Measurements from ENCODE around the gene MYH14.

The MYH14 gene

GRCh38 chr19:50264483-50265186 is 61.2 kb downstream of the MYH14 start:
- no peak for DNase-seq

GRCh38 chr19:50266041-50266440 is 62.6 kb downstream of the MYH14 start:
- DNase-seq: no peak

DNA sequence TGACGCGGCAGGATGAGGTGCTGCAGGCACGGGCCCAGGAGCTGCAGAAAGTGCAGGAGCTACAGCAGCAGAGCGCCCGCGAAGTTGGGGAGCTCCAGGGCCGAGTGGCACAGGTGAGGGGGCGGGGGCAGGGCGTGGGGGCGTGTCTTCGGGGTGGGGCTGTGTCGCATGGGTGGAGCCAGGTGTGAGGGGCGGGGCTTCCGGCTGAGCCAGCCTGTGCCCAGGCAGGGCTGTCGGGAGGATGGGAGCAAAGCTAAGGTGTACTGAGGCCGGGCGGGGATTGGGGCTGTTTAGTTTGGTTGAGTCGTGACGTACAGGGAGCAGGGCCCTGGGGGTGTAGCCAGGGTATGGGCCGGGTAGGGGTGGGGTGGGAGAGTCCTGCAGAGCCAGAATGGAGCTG is 63.5 kb downstream of the MYH14 start:
- peak; percentile 16 to 52 for DNase-seq

- DNase-seq: no peak
Observed at GRCh38 chr19:50268041-50268440, 64.6 kb downstream of the MYH14 start.

- DNase-seq: no peak
Observed at GRCh38 chr19:50268501-50268900, 65.1 kb downstream of the MYH14 start.

DNA sequence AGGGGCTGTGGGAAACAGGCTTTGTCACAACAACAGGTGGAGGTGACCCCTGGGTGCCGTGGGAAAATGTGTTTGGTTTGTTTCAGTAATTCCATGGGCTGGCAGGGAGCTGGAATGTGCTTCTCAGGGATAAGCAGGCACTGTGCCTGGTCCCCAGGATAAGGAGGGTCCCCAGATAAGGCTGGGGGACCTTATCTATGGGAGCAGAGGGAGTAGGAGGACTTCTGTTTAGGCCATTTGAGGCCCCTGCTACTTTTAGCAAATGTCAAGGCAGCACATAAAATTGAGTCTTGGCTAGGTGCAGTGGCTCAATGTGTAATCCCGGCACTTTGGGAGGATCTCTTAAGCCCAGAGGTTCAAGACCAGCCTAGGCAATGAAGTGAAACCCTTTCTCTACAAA is 66.2 kb downstream of the MYH14 start:
- no peak for DNase-seq

DNA sequence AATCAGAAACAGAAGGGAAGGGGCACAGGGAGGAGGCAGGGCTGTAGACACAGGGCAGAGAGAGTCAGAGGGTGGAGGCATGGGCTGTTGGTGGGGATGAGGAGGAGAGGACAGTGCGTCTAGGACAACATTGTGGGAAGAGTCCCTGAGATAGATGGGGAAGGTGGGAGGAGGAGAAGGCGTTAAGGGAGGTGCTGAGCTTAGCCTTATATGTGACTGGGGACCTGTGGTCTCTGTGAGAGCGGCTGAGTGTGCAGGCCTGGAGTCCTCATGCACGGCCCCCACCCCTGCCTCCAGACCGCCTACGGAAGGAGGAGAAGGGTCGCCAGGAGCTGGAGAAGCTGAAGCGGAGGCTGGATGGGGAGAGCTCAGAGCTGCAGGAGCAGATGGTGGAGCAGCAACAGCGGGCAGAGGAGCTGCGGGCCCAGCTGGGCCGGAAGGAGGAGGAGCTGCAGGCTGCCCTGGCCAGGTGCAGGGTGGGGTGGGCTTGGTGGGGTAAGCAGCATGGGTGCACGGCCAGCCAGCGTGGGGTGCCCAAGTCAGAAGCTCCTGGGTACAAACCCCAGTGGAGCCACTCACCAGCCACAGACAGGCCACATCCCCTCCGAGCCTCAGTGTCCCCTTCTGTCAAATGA is 69.0 kb downstream of the MYH14 start:
- DNase-seq: no peak

DNA sequence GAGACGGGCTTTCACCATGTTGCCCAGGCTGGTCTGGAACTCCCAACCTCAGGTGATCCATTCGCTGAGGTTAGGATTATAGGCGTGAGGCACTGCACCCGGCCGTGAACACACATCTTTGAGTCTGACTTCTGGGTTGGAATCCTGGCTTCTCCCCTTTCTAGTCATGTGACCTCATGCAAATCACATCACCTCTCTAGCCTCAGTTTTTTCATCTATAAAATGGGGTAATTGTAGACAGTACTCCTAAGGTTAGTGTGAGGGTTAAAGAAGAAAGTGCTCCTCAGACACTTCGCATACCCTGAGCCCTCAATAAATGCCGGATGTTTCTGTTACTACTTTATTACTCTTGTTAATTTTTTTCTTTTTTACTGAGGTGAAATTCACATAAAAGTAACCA is 70.4 kb downstream of the MYH14 start:
- DNase-seq: no peak

GRCh38 chr19:50275577-50276368 is 72.4 kb downstream of the MYH14 start:
- no peak for DNase-seq

DNA sequence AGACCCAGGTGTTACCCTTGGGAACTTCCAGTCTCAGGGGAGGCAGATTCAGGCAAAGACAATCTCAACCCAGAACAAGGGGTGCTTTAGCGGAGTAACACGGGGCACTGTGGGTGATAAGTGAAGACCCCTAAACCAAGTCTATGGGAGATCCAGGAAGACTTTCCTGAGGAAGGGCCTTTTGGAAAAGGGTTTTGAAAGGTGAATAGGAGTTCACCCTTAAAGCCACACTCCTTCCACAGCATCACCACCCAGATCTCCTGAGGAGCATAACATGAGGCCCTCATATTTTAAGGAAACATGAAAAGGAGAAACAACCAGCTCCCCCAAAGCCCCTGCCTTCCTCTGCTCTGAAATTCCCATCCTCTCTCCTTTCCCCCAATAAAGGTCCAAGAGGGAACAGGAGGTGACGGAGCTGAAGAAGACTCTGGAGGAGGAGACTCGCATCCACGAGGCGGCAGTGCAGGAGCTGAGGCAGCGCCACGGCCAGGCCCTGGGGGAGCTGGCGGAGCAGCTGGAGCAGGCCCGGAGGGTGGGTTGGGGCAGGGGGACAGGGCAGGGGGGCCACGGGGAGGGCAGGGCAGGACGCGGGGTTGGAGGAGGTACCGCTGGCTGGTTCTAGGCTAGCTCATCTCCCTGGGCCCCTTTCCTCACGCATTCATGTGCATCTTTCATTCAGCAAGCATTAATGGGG is 73.1 kb downstream of the MYH14 start:
- no peak for DNase-seq

- no peak for DNase-seq
Observed at GRCh38 chr19:50277966-50278580, 74.7 kb downstream of the MYH14 start.

GRCh38 chr19:50280074-50280473 is 76.7 kb downstream of the MYH14 start:
- DNase-seq: no peak

DNA sequence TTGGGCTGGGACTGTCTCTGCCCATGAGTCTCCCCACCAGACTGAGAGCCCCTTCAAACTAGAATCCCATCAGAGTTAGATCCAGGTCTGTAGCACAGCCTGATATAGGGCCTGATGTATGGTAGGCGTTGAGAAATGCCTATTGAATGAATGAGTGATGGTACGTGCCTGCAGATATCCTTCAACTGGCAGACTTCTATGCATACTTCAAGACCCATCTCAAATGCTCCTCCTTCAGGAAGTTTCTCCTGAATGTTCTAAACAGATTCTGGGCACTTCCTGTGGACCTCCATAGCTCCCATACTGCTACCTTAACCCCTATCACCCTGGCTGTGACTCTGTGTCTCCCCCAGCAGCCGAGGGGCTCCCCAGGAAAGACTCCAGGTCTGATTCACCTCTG is 77.6 kb downstream of the MYH14 start:
- no peak for DNase-seq

DNA sequence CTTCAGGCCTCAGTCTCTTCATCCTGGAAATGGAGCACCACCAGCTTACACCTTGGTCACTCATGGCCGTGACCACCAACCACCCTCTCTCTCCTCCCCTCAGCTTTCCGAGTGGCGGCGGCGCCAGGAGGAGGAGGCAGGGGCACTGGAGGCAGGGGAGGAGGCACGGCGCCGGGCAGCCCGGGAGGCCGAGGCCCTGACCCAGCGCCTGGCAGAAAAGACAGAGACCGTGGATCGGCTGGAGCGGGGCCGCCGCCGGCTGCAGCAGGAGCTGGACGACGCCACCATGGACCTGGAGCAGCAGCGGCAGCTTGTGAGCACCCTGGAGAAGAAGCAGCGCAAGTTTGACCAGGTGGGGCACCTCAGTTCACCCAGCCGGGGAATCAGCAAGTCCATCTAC is 78.1 kb downstream of the MYH14 start:
- DNase-seq: no peak

DNA sequence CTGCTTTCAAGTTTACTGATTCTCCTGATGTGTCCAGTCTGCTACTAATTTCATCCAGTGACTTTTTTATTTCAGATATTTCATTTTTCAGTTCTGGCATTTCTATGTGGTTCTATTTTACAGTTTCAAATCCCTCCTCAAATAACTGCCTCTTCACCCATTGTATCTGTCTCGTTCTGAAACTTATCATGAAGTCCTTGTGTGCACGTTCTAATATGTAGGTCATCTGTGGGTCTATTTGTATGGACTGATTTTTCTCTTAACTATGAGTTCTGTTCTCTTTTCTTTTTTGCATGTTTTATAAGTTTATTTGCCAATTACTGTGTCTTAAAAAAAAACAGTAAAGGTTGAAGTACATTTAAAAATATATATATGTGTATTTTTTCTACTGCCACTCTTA is 82.4 kb downstream of the MYH14 start:
- DNase-seq: no peak

DNA sequence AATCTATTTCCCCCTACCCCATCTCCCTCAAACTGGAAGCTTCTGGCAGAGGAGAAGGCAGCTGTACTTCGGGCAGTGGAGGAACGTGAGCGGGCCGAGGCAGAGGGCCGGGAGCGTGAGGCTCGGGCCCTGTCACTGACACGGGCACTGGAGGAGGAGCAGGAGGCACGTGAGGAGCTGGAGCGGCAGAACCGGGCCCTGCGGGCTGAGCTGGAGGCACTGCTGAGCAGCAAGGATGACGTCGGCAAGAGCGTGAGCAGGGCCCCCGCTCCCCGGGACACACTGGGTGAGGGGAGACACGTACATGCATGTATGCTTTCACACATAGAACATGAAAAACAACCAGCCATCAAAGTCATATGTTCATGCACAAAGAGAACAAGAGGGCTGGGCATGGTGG is 83.0 kb downstream of the MYH14 start:
- no peak for DNase-seq

- no peak for DNase-seq
Observed at GRCh38 chr19:50287331-50287730, 83.9 kb downstream of the MYH14 start.

DNA sequence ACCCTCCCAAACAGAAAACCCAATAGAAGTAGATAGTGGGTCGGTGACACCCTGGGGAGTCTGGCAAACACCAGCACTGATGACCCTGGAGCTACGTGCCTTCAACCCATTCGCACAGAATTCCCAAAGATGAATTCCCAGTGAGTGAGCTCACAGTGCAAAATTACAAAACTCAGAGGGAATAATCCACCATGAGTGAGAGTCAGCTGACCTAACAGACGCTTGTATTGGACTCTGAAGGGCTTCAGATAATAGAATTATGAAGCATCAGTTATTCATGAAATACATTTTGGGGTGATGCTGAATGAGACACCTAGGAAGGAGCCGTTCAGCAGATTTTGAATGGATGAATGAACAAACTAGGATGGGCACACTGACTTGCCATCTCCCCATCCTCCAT is 85.5 kb downstream of the MYH14 start:
- no peak for DNase-seq

- no peak for DNase-seq
Observed at GRCh38 chr19:50290011-50290410, 86.6 kb downstream of the MYH14 start.

GRCh38 chr19:50290775-50291174 is 87.4 kb downstream of the MYH14 start:
- DNase-seq: no peak

DNA sequence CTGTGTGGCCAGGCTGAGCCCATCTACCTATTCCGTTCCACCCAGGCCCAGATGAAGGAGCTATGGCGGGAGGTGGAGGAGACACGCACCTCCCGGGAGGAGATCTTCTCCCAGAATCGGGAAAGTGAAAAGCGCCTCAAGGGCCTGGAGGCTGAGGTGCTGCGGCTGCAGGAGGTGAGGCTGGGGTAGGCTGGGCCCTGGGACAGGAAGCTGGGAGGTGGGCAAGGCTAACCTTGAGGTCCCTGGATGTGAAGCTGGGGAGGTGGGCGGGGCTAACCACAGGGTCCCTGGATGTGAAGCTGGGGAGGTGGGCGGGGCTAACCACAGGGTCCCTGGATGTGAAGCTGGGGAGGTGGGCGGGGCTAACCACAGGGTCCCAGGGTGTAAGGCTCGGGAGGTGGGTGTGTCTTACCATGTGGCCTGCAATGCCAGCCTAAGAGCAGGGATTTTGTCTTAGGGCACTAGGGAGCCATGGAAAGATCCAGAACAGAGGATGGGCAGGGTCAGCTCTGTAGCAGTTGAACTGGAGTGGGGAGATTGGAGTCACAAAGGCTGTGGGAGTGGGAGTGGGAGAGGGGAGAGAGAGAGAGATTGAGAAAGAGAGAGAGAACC is 88.9 kb downstream of the MYH14 start:
- DNase-seq: no peak

DNA sequence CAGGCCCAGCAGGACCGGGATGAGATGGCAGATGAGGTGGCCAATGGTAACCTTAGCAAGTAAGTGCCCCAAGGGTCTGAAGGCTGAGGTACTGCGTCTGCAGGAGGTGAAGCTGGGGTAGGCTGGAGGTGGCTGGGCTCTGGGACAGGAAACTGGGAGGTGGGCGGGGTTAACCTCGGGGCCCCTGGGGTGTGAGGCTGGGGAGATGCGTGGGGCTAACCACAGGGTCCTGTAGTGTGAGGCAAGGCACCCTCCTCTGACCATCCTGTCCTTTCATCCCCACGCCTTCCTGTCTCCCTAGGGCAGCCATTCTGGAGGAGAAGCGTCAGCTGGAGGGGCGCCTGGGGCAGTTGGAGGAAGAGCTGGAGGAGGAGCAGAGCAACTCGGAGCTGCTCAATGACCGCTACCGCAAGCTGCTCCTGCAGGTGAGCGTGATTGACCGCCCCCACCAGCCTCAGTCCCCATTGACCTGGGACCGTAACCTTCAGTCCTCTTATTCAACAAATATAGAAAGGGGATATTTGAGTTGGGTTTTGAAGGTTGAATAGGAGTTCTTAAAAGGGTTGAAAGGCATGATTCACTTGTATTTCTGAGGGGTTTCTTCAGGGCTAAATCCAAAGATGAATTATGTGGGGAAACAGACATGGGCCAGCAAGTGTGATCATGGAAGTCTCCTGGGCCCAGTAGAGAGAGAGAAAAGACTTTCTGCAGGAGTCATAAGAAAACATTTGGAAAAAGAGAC is 90.0 kb downstream of the MYH14 start:
- no peak for DNase-seq
